HG03469 (cell line): ENCODE results near the gene TUSC1.
"Not testable (repeated sequence)": the region's sequence is repeated elsewhere in the genome, so short reads cannot be mapped to it uniquely, and the experiment has no call there.

Source experiments
- ATAC-seq: cut with Tn5 transposase; IDR thresholded peaks from one replicate; pipeline ENCODE4 v1.9.1; 2021; ENCODE audit warnings: mild to moderate bottlenecking, moderate library complexity, moderate number of reproducible peaks; ENCODE audit not compliant: unreplicated experiment

The TUSC1 gene

GRCh38 chr9:25678147-25678666, at the start of gene TUSC1:
TSS of gene TUSC1 (minus strand) at chr9:25678444. CDS start at chr9:25678312, 132 bp downstream.
- ATAC-seq: no peak

DNA sequence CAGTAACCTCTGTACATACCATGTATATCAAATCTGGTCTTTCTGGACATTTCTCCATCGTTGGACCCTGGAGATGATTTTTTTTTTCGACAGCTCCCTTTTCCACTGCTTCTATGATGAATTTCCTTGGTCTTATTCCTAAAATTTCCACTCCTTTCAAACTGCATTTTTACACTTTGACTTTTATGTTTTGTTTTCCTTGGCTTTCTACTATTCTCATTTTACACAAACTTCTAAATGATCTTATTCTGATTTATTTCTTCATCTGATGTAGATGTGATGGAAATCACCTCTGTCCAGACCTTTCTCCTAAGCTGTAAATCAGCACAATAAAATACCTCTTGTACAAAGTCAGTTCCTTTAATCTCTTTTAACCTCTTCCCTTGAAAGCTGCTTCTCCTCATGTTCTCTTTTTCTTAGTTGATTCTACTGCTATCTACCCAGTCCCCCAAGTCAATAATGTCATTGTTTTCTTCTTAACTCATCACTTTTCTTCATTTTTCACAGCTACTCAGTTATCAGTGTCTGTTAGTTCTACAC, 48.7 kb upstream of the TUSC1 start:
- ATAC-seq: no peak

GRCh38 chr9:25724424-25724823, 46.2 kb upstream of the TUSC1 start:
- ATAC-seq: no peak

DNA sequence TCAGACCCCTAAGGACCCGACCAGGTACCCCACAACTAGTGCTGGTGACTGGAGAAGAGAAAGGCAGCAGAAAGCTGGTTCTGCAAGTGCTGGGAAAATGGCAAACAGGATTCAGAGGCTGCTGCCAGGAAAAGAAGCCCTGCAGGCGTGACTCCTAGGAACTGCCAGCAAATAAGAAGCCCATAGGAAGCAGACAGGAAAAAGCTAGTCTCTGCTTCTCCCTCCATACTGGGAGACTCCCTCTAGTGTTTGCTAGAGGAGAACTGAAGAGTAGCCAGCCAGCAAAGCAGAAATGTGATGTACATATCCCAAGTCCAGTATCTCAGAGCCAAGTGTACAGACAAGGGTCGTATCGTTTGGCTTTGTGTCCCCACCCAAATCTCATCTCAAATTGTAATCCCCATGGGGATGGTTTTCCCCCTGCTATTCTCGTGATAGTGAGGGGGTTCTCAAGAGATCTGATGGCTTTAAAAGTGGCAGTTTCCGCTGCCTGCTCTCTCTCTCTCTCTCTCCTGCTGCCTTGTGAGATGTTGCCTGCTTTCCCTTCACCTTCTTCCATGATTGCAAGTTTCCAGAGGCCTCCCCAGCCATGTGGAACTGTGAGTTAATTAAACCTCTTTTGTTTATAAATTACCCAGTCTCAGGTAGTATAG, 38.1 kb upstream of the TUSC1 start:
- no peak for ATAC-seq

DNA sequence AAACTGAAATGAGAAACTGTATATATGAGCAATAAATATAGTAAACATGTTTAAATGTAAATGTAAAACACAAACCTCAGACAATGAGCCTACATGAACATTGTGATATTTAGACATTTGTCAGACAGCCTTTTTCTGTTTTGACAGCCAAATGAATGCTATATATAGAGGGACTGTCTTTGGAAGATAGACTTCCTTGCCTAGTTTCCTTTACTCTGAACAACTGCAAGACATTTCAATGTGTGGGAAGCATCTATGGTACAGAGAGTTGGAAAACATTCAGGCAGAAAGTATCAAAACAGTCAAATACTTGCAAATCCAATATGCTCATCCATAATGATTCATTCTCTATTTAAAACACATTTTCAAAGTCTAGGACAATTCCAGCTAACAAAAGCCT, 31.7 kb upstream of the TUSC1 start:
- no peak for ATAC-seq

DNA sequence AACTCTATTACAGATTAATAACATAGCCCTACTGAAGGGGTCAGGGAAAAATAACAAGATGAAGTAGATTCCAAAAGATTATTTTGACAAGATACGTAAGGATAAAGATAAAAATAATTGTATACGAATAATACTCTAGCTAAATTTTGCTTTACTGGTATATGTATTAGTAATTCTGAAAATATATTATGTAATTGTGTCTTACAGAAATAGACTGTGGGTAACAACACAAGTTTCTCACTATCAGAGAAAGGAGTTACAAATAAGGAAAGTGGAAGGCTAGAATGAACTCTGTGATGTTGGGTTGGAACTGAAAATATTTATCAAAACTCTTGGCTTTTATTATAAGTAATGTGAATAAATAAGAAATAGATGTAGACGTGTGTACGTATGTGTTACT, 26.6 kb upstream of the TUSC1 start:
- ATAC-seq: no peak

DNA sequence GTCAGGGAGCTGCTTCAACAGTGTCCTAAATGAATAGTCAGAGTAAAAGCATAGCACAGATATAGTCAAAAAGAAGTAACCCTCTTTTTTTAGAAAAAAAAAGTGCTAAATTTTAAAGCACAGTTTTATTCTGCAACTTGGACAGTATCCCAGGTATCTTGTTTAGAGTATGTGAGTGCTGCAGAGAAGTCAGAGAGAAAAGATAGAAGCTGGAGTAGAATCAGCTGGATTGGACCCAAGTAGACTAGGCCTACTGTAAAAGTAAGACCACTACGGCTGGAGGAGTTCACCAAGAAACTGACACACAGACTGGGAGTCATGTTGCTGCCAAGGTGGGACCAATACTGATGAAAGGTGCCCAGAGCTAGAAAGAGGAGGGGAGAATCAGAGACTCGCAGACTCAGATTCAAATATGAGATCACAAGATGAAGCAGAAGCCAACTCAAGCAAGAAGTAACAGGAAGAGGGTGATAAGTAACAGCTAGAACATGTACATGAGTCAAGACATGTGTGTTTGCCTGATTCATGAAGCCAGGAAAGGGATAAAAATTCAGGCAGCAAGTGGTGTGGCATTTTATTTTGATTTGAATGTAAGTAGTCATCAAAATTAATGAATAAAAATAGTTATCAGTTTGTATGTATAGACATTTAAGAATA, 25.6 kb upstream of the TUSC1 start:
- no peak for ATAC-seq

GRCh38 chr9:25702536-25702935, 24.3 kb upstream of the TUSC1 start:
- no peak for ATAC-seq

GRCh38 chr9:25700899-25701298, 22.7 kb upstream of the TUSC1 start:
- not testable (repeated sequence) for ATAC-seq

- no peak for ATAC-seq
Observed at GRCh38 chr9:25700430-25700829, 22.2 kb upstream of the TUSC1 start.

DNA sequence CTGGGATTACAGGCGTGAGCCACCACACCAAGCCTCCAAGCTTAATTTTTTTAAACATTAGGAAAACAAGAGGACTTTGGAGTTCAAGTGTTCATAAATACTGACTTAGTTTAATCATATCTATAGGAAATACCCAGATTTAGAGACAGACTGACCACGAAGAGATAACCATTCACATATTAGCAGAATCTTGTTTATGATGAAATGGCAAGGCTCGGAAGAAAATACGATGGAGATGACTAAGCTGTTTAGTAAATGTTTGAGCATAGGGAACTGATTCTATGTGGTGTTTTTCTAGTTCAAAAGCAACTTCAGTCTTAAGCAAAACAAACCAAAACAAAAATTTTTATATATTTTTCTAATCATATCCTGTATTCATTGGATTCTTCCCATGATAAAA, 13.5 kb upstream of the TUSC1 start:
- ATAC-seq: no peak

DNA sequence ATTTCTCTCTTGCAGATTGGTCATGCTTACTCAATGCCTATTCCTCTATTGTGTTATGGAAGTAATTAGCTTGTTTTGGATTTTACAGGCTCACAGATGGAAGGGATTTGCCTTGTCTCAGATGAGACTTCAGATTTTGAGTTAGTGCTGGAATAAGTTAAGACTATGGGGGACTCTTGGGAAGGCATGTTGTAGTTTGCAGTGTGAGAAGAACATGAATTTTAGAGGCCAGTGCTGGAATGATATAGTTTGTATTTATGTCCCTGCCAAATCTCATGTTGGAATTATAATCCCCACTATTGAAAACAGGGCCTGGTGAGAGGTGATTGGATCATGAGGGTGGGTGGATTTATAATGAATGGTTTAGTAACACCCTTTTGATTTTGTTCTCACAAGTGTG, 6.1 kb upstream of the TUSC1 start:
- ATAC-seq: no peak

GRCh38 chr9:25681266-25681665, 3.0 kb upstream of the TUSC1 start:
- ATAC-seq: no peak

GRCh38 chr9:25678846-25679360, 659 bp upstream of the TUSC1 start:
- no peak for ATAC-seq

DNA sequence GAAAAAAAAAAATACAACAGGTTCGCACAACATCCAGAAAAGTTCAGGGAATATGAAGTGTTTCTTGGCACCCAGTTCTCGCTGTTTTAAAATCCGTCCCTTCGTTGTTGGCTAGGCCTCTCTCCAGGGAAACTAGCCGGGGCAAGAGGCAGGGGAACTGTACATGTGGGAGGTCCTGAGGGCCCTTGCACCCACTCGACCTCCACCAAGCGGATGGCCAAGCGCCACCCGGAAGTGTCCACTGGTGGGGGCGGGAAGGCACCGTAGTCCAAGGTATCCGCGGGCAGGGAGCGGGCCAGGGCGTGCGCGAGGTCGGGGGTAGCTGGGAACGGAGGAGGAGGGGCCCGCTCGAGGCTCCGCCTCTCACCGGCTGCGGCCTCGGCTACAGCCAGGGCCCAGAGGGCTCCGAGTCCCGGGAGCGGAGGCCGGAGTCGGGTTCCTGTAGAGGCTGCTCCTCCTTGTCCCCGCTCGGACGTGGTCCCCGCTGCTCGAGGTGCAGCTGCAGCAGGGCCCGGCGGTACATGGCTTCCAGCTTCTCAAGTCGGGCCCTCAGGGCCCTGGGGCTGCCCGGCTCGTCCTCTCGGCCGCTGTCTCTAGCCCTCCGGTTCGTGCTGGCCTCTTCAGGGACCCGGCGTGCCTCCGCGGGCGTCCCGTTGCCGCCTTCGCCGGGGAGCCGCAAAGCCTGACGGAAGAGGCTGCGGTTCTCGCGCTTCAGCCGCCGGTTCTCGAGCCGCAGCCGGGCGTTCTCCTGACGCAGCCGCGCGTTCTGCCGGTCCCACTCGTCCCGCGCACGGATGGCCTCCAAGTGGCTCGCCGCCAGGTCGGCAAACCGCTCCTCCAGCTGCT, 720 bp downstream of the TUSC1 start:
- ATAC-seq: no peak

DNA sequence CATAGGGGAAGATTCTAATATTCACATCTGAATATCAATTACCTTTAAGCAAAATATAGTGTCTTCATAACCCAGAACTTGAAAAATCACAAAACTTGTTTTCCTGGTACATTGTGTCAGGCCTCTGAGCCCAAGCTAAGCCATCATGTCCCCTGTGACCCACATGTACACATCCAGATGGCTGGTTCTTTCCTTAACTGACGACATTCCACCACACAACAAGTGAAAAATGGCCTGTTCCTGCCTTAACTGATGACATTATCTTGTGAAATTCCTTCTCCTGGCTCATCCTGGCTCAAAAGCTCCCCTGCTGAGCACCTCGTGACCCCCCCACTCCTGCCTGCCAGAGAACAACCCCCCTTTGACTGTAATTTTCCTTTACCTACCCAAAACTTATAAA, 2.4 kb downstream of the TUSC1 start:
- not testable (repeated sequence) for ATAC-seq

GRCh38 chr9:25658571-25658970, 19.7 kb downstream of the TUSC1 start:
- no peak for ATAC-seq

GRCh38 chr9:25654417-25654816, 23.8 kb downstream of the TUSC1 start:
- ATAC-seq: no peak

- no peak for ATAC-seq
Observed at GRCh38 chr9:25648116-25648515, 30.1 kb downstream of the TUSC1 start.

DNA sequence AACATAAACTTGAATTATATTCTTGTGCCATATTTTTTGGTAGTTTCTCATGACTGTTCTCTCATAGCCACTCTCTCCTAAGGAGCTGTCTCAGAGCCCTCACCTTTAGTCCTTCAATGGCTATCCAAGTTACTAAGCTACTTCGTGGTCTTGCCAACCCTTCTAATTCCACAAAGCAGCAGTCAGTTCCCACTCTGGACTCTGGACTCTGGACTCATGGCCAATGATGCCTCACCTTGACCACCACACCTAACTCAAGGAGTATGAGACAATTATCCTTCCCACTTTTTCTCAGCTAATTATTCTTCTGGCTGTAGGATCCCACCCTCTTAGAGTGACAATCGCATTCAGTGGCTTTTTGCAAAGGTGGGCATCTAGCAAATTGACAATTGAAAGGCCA, 42.2 kb downstream of the TUSC1 start:
- no peak for ATAC-seq

- no peak for ATAC-seq
Observed at GRCh38 chr9:25629231-25629630, 49.0 kb downstream of the TUSC1 start.
